8988T (cell line): ENCODE measurements around the gene EXPH5.

Experiments
- DNase-seq: peaks from one replicate; pipeline ENCODE4 v3.0.0; 2011

The EXPH5 gene

GRCh38 chr11:108561535-108561991, 32.0 kb downstream of the EXPH5 start:
- DNase-seq = no peak

DNA sequence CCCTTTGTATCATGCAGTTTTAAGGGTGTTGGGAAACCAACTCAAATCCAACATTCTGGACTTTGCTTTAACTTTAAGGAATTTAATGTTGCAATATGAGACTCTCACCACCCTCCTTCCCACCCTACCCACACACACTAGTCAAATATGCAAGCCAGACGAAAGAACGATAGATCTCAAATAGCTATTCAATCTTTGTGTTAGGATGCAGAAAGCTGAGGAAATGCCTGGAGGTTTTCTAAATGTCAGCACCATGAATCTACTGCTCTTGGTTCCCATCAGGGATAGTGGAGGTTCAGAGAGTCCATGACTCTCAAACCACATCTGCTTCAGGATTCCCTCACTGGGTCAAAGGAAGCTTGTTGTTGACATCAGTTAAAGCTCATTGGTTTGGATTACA, 33.7 kb downstream of the EXPH5 start:
- no peak for DNase-seq

GRCh38 chr11:108559340-108559739, 34.2 kb downstream of the EXPH5 start:
- DNase-seq = no peak

DNA sequence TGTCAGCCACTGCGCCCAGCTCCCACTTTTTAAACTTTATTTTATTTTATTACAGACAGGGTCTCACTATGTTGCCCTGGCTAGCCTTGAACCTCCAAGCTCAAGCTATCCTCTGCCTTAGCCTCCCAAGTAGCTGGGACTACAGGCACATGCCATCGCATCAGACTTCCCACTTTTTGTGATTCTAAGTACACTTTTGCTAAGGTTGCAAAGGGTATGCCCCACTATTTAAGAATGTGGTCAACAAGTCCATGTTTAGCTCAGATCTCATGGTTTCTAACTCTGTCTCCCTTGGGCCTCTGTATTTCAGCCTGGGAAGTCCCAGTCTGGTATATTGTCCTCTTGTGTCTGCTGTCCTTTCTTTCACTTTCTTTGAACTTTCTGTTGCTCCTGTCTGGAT, 35.3 kb downstream of the EXPH5 start:
- no peak for DNase-seq

GRCh38 chr11:108556019-108556418, 37.5 kb downstream of the EXPH5 start:
- DNase-seq = no peak

DNA sequence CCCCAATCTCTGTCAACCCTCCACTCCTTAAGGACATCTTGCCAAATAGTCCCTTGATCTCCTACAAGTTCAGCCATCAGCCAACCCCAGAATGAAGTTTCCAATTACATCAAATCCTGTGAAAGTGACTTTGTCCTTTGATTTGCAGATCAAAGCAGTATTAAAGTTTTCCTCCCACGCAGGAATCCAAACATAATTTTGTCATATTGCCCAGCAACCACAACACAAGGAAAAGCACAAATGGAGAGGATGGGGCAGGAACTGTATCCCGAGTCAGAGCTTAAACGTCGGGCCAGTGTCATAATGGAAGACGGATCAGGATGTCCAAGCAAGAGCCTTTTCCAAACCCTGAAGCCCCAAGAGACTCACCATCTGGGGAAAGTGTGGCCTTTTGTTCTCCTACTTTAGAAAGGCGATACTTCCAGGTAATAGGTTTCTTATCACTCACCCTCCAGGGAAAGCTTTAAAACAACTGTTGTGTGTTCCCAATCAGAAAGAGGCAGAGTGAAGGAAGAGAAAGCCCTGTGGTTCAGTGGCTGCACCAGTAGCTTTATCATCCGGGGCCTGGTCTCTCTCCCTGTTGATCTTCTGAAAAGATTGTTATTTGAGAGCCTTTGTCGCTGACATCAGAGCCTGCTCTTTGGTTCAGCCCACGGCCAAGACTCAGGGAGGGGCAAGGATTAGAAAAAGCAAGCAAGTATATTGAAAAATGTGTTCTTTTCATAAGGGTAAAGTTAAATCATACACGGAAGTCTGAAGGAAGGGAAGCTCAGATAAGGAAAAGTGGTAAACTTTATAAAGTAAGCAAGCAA, 41.7 kb downstream of the EXPH5 start:
- DNase-seq = no peak

DNA sequence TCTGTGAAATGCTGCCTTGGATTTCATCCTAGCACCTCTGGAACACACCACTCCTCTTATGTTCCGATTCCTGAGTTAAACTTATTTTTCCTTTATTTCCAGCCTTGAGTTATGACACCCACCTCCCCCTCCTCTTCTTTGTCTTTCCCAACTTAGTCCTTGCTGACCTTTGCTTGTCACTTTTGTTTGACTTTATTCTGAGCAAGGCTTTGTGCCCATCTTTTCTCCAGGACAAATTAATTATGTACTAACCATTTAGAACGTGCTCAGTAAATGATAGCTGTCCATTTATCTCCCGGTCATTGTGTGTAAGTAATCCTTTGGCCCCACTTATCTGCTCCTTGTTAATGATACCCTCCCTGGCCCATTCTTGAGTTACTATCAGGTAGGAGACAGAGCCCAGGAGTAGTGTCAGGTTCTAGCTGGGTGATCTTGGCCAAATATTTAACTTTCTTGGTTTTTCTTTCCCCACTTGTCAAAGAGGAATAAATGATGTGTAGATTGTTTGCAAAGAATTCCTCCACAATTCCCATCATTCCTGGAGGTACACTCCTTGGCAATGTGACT, 44.2 kb downstream of the EXPH5 start:
- no peak for DNase-seq

- DNase-seq = no peak
These were observed 47.6 kb downstream of the EXPH5 start for GRCh38 chr11:108545909-108546501.

- DNase-seq = no peak
These were observed 50.1 kb downstream of the EXPH5 start for GRCh38 chr11:108543316-108543964.

- no peak for DNase-seq
These were observed 52.0 kb downstream of the EXPH5 start for GRCh38 chr11:108541531-108541930.

DNA sequence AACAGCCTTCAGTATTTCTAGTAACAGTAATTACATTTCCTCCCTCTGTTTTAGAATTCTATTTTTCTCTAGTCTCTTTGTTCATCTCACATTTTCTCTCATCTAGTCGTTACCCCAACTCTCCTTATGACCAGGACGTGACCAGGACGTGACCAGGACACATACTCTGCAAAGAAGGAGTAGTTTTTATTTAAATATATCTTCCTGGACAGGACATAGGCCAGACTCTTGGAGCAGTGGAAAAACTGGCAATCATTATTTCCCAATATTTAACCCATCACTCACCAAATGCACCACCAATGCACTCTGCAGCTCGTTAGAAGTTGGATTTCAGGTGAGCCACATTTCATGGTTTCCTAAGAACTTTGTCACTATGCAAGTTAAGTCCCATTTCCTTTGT, 55.1 kb downstream of the EXPH5 start:
- DNase-seq = no peak

DNA sequence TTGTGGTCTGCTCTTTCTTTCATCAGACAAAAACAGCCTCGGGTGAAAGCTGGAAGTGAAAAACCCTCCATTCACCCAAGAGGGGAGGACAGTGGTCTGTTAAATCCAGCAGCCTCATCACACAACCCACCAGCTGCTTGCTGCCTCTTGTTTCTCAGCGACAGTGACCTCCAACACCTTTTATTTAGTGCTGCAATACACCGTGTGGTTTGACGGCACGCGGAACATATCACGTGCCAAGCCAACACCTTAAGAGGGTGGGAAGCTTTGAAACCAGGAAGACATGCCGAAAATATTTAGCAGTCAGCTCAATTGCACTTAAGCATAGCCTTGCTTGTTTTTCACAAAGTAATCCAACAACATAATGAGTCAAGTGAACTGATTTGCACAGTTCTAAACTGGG, 55.5 kb downstream of the EXPH5 start:
- no peak for DNase-seq

DNA sequence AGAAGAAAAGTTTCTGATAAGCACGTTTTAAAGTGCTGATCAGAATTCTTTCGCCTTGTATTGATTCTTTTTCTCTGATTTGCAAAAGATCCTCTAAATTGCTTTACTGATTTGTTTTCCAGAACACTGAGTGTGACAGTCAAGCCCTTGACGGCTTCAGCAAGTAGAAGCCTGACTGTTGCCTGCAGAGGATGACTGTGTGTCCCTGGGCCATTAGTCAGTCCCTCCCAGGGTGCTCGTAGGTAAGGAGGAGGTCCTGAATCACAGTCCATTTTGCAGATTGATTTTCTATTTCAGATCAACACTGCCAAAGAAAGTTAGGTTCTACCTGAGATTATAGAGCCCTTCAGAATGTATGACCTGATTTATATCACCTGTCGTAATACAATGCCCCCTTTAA, 56.8 kb downstream of the EXPH5 start:
- no peak for DNase-seq

DNA sequence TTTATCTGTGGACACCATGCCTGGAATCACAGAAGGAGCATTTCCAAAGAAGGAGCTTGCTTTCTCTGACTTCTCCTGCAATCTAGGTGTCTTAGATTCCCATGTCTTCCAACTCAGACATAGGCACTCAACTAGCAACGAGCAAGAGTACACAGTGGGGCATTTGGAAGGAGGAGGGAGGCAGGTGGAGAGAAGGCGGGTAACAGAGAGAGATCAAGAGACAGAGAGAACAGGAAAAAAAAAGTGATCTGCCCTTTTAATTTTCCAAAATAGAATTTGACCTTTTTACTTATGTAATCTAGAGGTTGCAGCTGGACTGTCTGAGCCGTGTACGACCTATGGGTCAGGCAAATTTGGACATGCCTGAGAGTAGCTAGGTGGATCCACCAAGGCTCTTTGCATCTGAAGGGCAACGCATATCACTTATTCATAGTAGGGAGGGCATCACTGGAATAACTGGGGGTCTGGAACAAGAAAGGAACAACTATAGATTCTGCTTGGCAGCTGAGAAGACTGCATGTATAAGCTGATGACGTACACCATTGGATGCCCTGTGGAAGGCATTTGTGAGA, 58.1 kb downstream of the EXPH5 start:
- no peak for DNase-seq

- no peak for DNase-seq
These were observed 59.2 kb downstream of the EXPH5 start for GRCh38 chr11:108534274-108534882.

DNA sequence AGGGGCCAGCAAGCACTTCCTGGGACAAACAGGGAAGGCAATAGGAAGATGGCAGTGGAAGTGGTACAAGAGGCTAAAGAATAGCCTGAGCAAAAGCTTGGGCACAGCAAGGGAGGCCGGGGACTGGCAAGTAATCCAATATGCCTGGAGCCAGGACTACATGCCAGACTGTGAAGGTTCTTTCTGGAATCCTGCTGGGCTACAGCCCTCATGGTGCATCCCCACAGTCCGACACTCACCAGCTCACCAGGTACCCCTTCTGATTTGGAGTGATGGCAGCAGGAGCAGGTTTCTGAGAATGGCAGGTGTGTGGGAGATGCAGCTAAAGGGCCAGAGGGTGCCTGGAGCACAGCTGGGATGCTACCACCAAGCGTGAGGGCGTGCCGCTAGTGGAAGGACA, 63.1 kb downstream of the EXPH5 start:
- no peak for DNase-seq

- no peak for DNase-seq
These were observed 66.2 kb downstream of the EXPH5 start for GRCh38 chr11:108527382-108527781.

- DNase-seq = no peak
These were observed 68.4 kb downstream of the EXPH5 start for GRCh38 chr11:108525161-108525560.

- DNase-seq = no peak
These were observed 69.1 kb downstream of the EXPH5 start for GRCh38 chr11:108524422-108524821.

GRCh38 chr11:108522318-108522717, 71.2 kb downstream of the EXPH5 start:
- DNase-seq = no peak

DNA sequence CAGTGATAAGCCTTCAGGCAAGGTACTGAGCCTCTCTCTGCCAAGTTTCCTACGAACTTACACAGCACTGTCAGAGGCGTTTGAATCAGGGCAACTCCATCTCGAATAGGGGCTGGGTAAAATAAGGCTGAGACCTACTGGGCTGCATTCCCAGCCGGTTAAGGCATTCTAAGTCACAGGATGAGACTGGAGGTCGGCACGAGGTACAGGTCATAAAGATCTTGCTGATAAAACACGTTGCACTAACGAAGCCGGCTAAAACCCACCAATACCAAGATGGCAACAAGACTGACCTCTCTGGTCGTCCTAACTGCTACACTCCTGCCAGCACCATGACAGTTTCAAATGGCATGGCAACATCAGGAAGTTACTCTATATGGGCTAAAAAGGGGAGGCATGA, 75.0 kb downstream of the EXPH5 start:
- no peak for DNase-seq

- no peak for DNase-seq
These were observed 77.4 kb downstream of the EXPH5 start for GRCh38 chr11:108516125-108516524.

DNA sequence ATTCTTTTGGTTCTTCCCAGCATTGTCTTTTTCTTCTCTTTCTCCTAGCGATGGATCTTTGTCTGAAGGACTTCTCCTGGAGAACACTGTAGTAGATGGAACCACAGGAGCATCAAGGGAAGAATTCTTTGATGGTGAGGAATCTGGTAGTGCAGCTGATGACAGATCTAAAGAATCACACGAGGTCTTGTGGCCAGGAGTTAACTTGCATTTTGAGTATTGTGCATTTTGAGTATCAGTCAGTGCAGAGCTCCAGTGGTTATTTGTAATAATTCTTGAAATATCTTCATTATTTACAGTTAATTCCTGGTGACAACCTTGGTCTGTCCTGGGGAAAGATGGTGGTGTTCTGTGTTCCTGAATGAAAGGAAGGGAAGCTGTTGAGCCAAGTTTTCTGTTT, 80.9 kb downstream of the EXPH5 start:
- no peak for DNase-seq
